GM20000 (cell line): ENCODE measurements around the gene NARS2.

ENCODE experiments used
- DNase-seq: peaks from one replicate; pipeline ENCODE4 v3.0.0; 2012; ENCODE audit warnings: low spot score
- CTCF ChIP-seq: IDR thresholded peaks from 2 replicates; pipeline ENCODE4 v1.5.1; 2012; ENCODE audit warnings: mild to moderate bottlenecking, control low read depth; ENCODE audit errors: extremely low read depth, missing control alignments

Gene NARS2

GRCh38 chr11:78474451-78474850 is 100.2 kb downstream of the NARS2 start:
- no peak for TF ChIP-seq CTCF
- no peak for DNase-seq

GRCh38 chr11:78472905-78473304 is 101.8 kb downstream of the NARS2 start:
- DNase-seq = no peak
- TF ChIP-seq CTCF = no peak

GRCh38 chr11:78472382-78472781 is 102.3 kb downstream of the NARS2 start:
- TF ChIP-seq CTCF = no peak

GRCh38 chr11:78470861-78471442 is 103.7 kb downstream of the NARS2 start:
- no peak for DNase-seq
- no peak for TF ChIP-seq CTCF

More at GRCh38 chr11:78472382-78472781, 102.3 kb downstream of the NARS2 start:
- DNase-seq = no peak

- TF ChIP-seq CTCF = no peak
- no peak for DNase-seq
Observed at GRCh38 chr11:78469896-78470295, 104.8 kb downstream of the NARS2 start.

- no peak for TF ChIP-seq CTCF
- no peak for DNase-seq
Observed at GRCh38 chr11:78467931-78468330, 106.7 kb downstream of the NARS2 start.

- no peak for TF ChIP-seq CTCF
- no peak for DNase-seq
Observed at GRCh38 chr11:78467370-78467769, 107.3 kb downstream of the NARS2 start.
